ENCODE results near the gene FMN1.

The FMN1 gene

DNA sequence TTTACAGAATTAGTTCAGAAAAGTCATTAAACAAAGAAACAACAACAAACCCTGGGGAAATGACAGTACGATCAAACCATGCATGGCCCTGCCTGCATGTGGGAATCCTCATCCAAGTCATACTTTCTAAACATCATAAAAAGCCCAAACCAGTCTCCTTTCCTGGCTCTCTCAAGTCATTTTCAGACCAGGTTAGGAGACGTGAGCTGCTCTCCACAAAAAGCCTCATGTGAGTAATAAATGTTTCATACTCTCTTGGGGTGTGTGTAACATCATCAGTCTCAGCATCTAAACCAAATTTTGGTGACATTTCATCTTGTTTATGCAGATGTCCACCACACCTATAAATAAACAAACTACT is 457.8 kb downstream of the FMN1 start:
- no peaks in the 10 kb centered on the region for H3K27me3 ChIP-seq (ENCODE audit: low read depth)
- no peaks in the 10 kb centered on the region; the same call in 1 of the 2 replicates for H3K9me3 ChIP-seq
- DNase-seq (ENCODE audit: low spot score in 2 of 2): no peak
- H3K4me1 ChIP-seq: no peaks in the 10 kb centered on the region
- in situ Hi-C loops (cut with MboI; ENCODE audit: low sequenced_read_pairs): no loop called here
- no peaks in the 10 kb centered on the region for H3K36me3 ChIP-seq (replicated peaks)
- no peak overlapping the region for H3K4me3 ChIP-seq

DNA sequence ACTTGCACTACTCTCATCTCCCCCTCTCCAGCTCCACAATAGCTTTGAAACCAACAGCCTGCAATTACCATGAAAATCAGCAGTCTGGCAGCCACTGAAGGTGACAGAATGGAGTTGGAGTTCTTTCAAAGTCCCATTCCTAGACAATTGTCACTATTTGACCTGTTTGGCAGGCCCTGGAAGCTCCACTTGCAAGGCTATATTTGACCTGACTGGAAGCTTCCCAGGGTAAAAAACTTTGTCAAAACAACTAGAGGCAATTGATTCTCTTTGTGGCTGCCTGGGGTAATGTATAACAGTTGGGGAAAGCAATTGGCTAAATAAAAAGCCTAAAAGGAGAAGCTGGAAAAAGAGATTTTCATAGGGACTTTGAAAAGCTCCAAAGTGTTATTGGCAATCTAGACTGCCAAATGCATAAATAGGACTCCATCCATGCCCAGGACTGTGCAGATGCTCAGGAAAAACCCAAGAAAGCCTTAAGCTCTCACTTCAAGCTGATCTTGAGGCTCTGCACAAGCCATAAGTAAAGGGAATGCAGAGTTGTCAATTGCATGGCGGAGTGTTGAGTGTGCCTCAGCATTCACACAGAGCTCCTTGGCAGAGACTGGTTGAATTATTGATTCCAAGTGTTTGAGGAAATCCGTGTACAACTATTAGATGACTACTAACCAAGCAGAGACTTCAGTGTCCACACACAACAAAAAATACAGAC is 458.4 kb downstream of the FMN1 start:
- DNase-seq (ENCODE audit: low spot score in 2 of 2): no peak
- Histone ChIP-seq H3K36me3 (replicated peaks) (no peaks in the 10 kb centered on the region), H3K27me3 (ENCODE audit: low read depth) (no peaks in the 10 kb centered on the region), H3K4me1 (no peaks in the 10 kb centered on the region), H3K9me3 (no peaks in the 10 kb centered on the region), H3K4me3 (no peak overlapping the region)
- in situ Hi-C loops (cut with MboI; ENCODE audit: low sequenced_read_pairs): no loop called here

DNA sequence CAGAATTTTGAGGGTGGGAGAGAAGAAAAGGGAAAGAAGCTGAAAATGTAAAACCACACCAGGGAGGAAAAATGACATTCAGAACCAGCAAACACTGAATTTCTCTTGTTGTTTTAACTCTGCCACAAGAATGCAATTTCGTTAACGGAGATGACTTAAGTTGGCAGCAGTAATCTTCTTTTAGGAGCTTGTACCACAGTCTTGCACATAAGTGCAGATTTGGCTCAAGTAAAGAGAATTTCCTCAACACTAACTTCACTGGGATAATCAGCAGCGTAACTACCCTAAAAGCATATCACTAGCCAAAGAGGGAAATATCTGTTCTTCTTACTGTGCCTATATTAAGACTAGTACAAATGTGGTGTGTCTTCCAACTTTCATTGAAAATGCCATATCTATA is 461.2 kb downstream of the FMN1 start:
- DNase-seq (ENCODE audit: low spot score in 2 of 2): no peak
- Histone ChIP-seq H3K36me3 (replicated peaks) (no peaks in the 10 kb centered on the region), H3K4me3 (no peak overlapping the region), H3K9me3 (no peaks in the 10 kb centered on the region), H3K4me1 (no peaks in the 10 kb centered on the region), H3K27me3 (ENCODE audit: low read depth) (no peaks in the 10 kb centered on the region)
- in situ Hi-C loops (cut with MboI; ENCODE audit: low sequenced_read_pairs): no loop called here

DNA sequence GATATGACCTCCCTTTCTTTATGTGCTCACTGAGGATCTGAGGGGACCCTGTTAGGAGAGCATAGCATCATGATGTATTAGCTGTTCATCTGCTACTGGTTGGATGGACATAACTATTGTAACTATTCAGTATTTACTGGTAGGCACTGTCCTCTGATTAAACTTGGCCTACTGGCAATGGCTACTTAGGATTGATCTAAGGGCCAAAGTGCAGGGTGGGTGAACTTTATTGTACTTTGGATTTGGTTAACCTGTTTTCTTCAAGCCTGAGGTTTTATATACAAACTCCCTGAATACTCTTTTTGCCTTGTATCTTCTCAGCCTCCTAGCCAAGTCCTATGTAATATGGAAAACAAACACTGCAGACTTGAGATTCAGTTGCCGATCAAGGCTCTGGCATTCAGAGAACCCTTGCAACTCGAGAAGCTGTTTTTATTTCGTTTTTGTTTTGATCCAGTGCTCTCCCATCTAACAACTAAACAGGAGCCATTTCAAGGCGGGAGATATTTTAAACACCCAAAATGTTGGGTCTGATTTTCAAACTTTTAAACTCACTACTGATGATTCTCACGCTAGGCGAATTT is 461.8 kb downstream of the FMN1 start:
- in situ Hi-C loops (cut with MboI; ENCODE audit: low sequenced_read_pairs): no loop called here
- DNase-seq (ENCODE audit: low spot score in 2 of 2): no peak
- Histone ChIP-seq H3K4me3 (no peak overlapping the region), H3K4me1 (no peaks in the 10 kb centered on the region), H3K27me3 (ENCODE audit: low read depth) (no peaks in the 10 kb centered on the region), H3K36me3 (replicated peaks) (no peaks in the 10 kb centered on the region), H3K9me3 (no peaks in the 10 kb centered on the region)

DNA sequence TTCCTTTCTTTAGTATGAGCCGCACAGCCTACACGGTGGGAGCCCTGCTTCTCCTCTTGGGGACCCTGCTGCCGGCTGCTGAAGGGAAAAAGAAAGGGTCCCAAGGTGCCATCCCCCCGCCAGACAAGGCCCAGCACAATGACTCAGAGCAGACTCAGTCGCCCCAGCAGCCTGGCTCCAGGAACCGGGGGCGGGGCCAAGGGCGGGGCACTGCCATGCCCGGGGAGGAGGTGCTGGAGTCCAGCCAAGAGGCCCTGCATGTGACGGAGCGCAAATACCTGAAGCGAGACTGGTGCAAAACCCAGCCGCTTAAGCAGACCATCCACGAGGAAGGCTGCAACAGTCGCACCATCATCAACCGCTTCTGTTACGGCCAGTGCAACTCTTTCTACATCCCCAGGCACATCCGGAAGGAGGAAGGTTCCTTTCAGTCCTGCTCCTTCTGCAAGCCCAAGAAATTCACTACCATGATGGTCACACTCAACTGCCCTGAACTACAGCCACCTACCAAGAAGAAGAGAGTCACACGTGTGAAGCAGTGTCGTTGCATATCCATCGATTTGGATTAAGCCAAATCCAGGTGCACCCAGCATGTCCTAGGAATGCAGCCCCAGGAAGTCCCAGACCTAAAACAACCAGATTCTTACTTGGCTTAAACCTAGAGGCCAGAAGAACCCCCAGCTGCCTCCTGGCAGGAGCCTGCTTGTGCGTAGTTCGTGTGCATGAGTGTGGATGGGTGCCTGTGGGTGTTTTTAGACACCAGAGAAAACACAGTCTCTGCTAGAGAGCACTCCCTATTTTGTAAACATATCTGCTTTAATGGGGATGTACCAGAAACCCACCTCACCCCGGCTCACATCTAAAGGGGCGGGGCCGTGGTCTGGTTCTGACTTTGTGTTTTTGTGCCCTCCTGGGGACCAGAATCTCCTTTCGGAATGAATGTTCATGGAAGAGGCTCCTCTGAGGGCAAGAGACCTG is 463.5 kb downstream of the FMN1 start:
- H3K36me3 ChIP-seq (replicated peaks): no peaks in the 10 kb centered on the region
- no peaks in the 10 kb centered on the region for H3K27me3 ChIP-seq (ENCODE audit: low read depth)
- no peaks in the 10 kb centered on the region for H3K4me1 ChIP-seq
- in situ Hi-C loops (cut with MboI; ENCODE audit: low sequenced_read_pairs): no loop called here
- no peak overlapping the region for H3K4me3 ChIP-seq
- DNase-seq (ENCODE audit: low spot score in 2 of 2): peak in 1 of 2 experiments; percentile 73
- H3K9me3 ChIP-seq: peaks cover 2% of the 10 kb centered on the region; the same call in 1 of the 2 replicates

DNA sequence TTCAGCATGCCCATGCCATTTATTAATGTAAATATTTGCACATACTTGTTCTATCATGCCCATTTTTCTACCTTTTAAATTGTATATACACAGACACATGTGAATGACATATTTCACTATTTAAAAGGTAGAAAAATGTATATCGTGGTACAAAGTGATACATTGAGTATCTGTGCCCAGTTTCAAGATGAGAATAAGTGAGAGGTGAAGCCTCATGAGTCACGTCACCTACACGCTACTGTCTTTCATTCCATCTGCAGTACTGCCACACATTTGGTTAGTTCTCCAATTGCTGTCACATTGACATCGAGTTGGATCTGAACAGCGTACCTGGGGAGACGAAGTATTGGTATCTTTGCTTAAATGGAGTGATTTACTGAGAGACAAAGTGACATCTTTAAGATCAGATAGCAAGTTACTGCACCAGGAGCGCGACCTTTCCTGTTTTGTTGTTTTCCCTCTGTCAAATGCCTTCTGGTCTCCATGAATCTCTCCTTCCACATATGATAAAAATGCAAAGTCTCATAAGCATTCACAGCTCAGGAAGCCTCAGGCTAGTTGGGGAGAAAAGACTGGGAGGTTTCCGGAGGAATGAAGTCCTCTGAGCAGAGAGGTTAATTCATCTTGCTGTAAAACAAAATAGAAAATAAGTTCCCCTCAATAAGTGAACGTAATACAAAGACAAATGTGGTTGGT is 464.7 kb downstream of the FMN1 start:
- in situ Hi-C loops (cut with MboI; ENCODE audit: low sequenced_read_pairs): no loop called here
- H3K4me3 ChIP-seq: no peak overlapping the region
- H3K9me3 ChIP-seq: peaks cover 2% of the 10 kb centered on the region; the same call in 1 of the 2 replicates
- H3K36me3 ChIP-seq (replicated peaks): no peaks in the 10 kb centered on the region
- no peaks in the 10 kb centered on the region for H3K4me1 ChIP-seq
- DNase-seq (ENCODE audit: low spot score in 2 of 2): no peak
- H3K27me3 ChIP-seq (ENCODE audit: low read depth): no peaks in the 10 kb centered on the region

DNA sequence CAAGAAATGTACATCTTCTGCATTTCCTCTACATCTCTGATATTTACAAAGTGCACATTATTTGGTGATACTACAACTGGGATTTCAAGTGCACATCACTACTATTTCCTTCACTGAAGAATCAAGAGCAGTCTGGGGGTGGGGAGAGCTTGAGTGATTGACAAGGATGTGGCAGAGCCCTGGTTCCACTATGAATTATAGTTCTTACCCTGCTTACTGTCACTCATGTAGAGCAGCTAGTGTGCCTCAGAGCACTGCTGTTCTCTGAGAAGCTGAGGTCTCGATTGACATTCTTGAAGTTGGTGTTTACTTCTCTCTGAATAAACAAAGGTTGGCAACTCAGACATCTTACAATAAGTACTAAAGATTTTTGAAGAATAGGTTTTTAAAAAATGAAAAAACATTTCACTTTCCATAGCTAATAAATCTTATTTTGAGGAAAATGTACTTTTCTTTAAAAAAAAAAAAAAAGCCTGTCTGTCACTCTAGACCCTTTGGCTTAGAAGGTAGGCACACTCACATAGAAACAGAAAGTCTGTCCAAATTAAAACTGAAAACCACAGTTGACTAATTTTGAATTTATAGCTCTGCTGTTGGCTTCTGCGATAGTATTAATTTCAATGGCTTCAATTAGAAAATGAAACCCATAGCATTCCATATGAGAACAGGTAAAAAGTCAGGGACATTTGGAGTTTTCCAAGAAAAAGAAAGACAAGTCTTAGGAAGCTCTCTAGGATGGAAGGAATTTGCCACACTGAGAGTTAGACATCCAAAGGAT is 471.2 kb downstream of the FMN1 start:
- in situ Hi-C loops (cut with MboI; ENCODE audit: low sequenced_read_pairs): no loop called here
- H3K27me3 ChIP-seq (ENCODE audit: low read depth): peaks cover 20% of the 10 kb centered on the region
- H3K4me1 ChIP-seq: no peaks in the 10 kb centered on the region
- H3K9me3 ChIP-seq: peaks cover 2% of the 10 kb centered on the region; the same call in 1 of the 2 replicates
- H3K36me3 ChIP-seq (replicated peaks): no peaks in the 10 kb centered on the region
- DNase-seq (ENCODE audit: low spot score in 2 of 2): no peak
- no peak overlapping the region for H3K4me3 ChIP-seq

DNA sequence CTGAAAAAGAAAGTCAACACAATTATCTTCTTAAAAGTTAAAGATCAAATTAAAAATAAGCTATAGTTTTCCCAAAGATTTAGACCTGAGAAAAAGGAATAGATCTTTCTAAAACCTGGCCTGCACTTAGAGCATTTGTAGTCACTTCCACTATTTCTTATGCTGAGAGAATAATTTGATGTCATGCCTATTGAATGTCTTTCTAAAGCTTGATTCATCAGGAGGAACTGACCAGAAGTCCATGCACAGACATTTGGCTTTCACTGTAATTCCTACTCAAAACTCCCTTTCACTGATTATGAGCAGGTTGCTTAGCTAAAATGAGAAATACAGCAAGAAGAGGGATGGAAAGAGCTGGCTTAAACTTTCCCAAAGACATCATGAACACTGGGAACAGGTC is 472.4 kb downstream of the FMN1 start:
- Histone ChIP-seq H3K4me3 (no peak overlapping the region), H3K27me3 (ENCODE audit: low read depth) (peaks cover 24% of the 10 kb centered on the region), H3K4me1 (no peaks in the 10 kb centered on the region), H3K9me3 (peaks cover 2% of the 10 kb centered on the region; the same call in 1 of the 2 replicates), H3K36me3 (replicated peaks) (no peaks in the 10 kb centered on the region)
- DNase-seq (ENCODE audit: low spot score in 2 of 2): no peak
- in situ Hi-C loops (cut with MboI; ENCODE audit: low sequenced_read_pairs): no loop called here

DNA sequence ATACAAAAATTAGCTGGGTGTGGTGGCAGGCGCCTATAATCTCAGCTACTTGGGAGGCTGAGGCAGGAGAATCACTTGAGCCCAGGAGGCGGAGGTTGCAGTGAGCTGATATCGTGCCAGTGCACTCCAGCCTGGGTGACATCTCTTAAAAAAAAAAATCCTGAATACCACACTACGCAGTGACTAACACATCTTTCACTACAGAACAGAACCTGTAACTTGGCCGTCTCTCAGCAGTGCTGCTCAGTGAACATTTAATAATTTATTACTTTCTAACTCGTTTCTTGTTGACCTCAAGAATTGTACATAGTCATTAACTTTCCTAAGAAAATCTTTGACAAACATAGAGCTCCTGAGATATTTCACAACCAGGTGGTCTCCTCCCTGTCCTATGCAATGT is 472.9 kb downstream of the FMN1 start:
- H3K4me1 ChIP-seq: no peaks in the 10 kb centered on the region
- no peak overlapping the region for H3K4me3 ChIP-seq
- peaks cover 2% of the 10 kb centered on the region; the same call in 1 of the 2 replicates for H3K9me3 ChIP-seq
- H3K27me3 ChIP-seq (ENCODE audit: low read depth): peaks cover 29% of the 10 kb centered on the region
- DNase-seq (ENCODE audit: low spot score in 2 of 2): no peak
- in situ Hi-C loops (cut with MboI; ENCODE audit: low sequenced_read_pairs): no loop called here
- H3K36me3 ChIP-seq (replicated peaks): no peaks in the 10 kb centered on the region

DNA sequence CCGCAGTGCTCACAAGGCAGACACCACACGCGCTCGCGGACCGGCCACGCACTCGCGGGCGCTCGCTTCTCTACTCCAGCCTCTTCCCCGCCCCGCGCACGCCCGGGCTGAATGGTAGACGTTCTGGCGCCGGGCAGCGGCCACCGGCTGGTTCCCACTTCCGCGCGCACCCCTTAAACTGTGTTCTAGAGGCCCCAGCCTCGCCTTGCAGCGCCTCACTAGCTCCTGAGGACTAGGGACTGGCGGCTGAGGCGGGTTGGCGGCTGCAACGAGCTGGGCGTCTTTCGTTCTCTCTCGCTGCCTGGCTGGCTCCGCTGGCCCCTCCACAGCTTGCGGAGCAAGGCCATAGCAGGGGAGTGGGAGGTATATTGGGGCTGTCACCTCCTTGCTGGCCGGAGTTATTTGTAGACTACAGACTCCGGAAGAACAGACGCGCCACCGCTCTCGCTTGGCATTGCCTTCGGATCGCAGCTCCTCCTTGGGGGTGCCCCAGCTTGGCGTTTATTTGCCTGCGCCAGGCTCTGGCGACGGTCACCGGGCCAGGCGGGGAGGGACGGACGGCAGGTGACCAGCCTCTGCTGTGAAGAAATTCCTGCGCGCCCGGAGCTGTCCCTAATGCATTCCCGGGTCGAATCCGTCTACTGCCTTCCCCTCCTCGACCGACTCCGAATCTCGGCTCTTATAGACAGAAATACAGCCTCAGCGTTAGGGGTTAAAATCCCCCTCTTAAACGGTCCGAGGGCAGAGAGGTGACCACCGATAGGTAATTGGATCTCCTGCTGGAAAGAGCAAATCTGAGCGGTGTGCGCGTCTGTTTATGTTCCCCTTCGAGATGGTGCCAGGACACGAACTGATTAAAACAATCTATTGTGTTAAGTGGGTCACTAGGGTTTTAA is 475.4 kb downstream of the FMN1 start:
- H3K4me3 ChIP-seq: no peak overlapping the region
- in situ Hi-C loops (cut with MboI; ENCODE audit: low sequenced_read_pairs): no loop called here
- DNase-seq (ENCODE audit: low spot score in 2 of 2): no peak
- H3K27me3 ChIP-seq (ENCODE audit: low read depth): peaks cover 45% of the 10 kb centered on the region
- no peaks in the 10 kb centered on the region for H3K9me3 ChIP-seq
- no peaks in the 10 kb centered on the region for H3K36me3 ChIP-seq (replicated peaks)
- no peaks in the 10 kb centered on the region for H3K4me1 ChIP-seq

DNA sequence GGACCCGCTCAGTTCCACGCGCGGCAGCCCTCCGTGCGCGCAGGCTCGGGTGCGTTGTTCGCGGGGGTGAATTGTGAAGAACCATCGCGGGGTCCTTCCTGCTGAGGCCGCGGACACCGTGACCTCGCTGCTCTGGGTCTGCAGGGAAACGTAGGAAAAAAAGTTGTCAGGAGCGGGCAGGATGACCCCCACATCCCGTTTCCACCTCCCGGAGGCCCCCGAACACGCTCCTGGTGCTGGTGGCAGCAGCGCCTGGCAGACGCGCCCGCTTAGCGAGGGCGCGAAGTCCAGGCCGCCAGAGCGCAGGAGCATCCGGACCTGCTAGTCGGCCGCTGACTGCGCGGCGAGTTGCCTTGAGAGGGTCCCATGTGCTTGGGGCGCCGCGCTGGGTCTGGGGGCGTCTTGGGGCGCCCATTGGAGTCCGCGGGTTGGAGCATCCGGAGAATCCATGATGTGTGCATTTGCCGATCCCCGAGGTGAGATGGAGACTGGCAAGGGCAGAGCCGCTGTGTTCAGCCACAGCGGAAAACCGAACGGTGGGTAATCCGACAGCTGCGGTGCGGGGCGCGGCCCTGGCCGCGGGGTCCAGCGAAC is 476.2 kb downstream of the FMN1 start:
- no peaks in the 10 kb centered on the region for H3K4me1 ChIP-seq
- H3K27me3 ChIP-seq (ENCODE audit: low read depth): peaks cover 45% of the 10 kb centered on the region
- in situ Hi-C loops (cut with MboI; ENCODE audit: low sequenced_read_pairs): no loop called here
- H3K36me3 ChIP-seq (replicated peaks): no peaks in the 10 kb centered on the region
- no peak overlapping the region for H3K4me3 ChIP-seq
- no peaks in the 10 kb centered on the region for H3K9me3 ChIP-seq
- DNase-seq (ENCODE audit: low spot score in 2 of 2): no peak

Data from HAP-1 (cell line).